ENCODE results near the gene RAB40B.
"Not testable (repeated sequence)": the region's sequence is repeated elsewhere in the genome, so short reads cannot be mapped to it uniquely, and the experiment has no call there.

Gene RAB40B, protein sequence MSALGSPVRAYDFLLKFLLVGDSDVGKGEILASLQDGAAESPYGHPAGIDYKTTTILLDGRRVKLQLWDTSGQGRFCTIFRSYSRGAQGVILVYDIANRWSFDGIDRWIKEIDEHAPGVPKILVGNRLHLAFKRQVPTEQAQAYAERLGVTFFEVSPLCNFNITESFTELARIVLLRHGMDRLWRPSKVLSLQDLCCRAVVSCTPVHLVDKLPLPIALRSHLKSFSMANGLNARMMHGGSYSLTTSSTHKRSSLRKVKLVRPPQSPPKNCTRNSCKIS

DNA sequence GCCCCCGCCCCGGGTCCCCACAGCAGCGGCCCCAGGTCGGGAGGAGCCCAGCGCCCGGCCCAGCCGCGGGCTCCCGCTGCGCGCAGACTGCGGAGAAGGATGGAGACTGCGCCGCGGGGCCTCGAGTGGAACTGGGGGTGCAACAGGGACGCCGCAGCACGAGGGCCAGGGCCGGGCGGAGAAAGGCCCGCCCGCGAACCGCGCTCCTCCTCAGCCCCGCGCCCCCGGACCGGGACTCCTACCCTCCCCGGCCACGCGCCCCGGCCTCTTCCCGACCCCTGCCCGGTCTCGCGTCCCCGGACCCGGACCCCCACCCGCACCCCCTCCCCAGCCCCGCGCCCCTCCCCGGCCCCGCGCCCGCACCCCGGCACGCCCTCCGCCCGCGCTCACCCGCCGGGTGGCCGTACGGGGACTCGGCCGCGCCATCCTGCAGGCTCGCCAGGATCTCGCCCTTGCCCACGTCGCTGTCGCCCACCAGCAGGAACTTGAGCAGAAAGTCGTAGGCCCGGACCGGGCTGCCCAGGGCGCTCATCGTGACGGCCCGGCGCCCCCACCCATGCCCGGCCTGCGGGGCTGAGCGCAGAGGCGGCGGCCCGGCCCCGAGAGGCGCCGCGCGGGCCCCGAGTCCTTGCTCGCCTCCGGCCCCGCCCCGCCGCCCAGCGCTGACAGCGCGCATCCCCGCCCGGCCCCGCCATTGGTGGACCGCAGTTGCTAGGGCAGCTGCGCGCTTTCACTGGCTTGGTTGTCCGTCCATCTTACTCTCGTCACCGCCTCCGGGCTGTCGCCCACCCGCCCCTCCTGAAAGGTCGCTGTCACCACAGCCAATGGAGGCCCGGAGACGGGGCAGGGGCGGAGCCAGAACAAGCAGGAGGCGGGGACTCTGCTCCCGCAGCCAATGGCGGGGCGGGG, at the start of gene RAB40B:
TSS of gene RAB40B (minus strand) at position 634 of the 909 bp plus-strand sequence. CDS start at position 532, 102 bp downstream.
- H3K27ac Mint-ChIP-seq = no peak within 1 kb of the TSS
- peak; percentile 91 to 97 for DNase-seq (ENCODE audit: low spot score in 2 of 2)
- H3K9me3 Mint-ChIP-seq = peaks cover 6% of the 10 kb centered on the region
- peak; percentile 98 for ATAC-seq
- no peaks in the 10 kb centered on the region for H3K36me3 Mint-ChIP-seq
- peaks cover 5% of the 10 kb centered on the region for H3K4me1 Mint-ChIP-seq
- H3K4me3 Mint-ChIP-seq = peak within 1 kb of the TSS; percentile 70

DNA sequence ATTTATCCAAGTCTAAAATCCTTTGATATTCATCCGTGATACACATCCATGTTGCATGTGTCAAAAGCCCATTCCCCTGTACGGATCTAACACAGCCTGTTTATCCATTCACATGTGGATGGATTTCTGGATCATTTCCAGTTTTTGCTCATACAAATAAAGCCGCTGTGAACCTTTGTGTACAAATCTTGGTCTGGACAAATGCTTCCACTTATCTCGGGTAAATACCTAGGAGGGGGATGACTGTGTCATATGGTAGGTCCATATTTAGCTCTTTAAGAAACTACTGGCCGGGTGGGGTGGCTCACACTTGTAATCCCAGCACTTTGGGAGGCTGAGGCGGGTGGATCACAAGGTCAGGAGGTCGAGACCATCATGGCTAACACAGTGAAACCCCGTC, 47.0 kb upstream of the RAB40B start:
- Mint-ChIP-seq H3K27ac (no peak overlapping the region), H3K9me3 (peaks cover 9% of the 10 kb centered on the region), H3K36me3 (no peaks in the 10 kb centered on the region), H3K4me3 (no peak overlapping the region), H3K4me1 (no peaks in the 10 kb centered on the region)
- DNase-seq (ENCODE audit: low spot score in 2 of 2) (no peak), ATAC-seq (no peak)

DNA sequence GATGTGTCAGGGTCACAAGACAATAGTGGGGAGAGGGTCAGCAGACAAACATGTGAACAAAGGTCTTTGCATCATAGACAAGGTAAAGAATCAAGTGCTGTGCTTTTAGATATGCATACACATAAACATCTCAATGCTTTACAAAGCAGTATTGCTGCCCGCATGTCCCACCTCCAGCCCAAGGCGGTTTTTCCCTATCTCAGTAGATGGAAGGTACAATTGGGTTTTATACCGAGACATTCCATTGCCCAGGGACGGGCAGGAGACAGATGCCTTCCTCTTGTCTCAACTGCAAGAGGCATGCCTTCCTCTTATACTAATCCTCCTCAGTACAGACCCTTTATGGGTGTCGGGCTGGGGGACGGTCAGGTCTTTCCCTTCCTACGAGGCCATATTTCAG, 46.2 kb upstream of the RAB40B start:
- not testable (repeated sequence) for H3K4me1 Mint-ChIP-seq; H3K36me3 Mint-ChIP-seq; DNase-seq (ENCODE audit: low spot score in 2 of 2); ATAC-seq; H3K9me3 Mint-ChIP-seq; H3K4me3 Mint-ChIP-seq; H3K27ac Mint-ChIP-seq

DNA sequence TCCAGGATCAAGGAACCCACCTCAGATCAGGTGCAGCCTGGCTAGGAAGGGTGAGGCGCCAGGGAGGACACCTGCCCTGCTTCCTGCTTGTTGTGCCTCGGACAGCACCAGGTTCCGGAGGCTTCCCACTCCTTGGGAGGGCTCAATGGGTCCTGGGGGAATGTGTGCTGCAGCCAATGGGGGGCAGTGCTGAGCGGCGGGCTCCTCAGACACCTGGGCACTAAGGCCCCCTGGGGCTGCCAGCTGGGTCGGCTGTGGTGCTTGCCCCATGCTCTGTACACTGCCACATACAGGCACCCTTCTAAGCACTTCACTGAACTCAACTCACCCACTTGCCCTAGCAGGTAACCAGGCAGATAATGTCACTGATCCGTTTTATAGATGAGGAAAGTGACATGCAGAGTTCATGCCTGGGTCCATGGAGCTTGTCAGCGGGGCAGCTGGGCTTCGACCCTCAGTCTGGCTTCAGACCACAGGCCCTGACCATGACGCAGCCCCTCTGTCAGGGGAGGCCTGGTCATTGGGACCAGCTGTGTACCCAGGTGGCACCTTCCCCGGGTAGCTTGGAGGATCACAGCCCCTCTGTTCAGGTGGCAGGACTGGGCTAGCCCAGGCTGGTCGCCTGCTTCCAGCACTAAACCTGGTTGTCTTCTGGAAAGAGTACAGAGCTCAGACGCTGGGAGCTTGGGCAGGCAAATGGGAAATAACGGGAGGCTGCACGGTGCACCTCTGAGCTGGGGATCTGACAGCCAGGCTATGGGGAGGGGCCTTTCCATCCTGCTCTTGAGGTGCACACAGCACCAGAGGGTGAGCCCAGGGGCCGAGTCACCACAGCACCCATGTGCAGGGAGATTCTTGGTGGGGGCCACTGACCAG, 45.1 kb upstream of the RAB40B start:
- Mint-ChIP-seq H3K36me3 (no peaks in the 10 kb centered on the region), H3K4me1 (no peaks in the 10 kb centered on the region), H3K27ac (no peak overlapping the region), H3K4me3 (no peak overlapping the region), H3K9me3 (peaks cover 9% of the 10 kb centered on the region)
- DNase-seq (ENCODE audit: low spot score in 2 of 2) (no peak), ATAC-seq (peak; percentile 26)

DNA sequence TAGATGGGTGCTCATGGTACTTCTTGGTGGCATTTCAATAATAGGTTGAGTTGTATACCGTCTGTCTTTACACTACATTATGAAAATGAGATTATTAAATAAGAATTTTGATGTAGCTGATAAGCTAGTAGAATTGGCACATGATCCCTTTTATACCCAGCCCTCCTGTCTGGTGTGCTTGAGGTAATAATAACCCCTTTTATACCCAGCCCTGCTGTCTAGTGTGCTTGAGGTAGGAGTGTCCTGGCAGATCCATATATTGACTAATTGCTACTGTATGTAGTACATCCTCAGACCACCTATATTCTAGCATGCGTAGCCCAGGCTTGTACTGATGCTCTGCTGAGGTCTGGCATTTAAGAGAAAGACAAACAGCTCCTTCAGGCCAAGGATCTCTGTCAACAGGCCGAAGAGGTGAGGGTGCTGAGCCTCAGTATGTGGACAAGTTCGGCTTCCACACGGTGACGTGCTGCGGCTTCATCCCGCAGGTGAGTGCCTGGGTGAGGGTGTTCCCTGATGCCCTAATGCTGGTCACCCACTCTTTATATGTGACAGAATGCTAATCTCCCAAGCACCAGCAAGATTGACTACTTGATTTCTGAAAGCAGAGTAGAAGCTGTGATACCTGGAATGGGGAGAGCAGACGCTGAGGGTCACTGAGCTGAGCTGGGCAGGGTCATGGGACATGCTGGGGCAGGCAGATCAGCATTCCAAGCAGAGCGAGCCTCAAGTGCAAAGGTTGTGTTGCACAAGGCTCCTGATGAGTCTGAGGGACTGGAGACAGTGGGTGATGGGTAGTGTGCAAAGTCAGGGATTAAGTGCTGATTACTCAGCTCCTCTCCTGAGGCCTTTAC, 42.6 kb upstream of the RAB40B start:
- no peak for ATAC-seq
- peaks cover 6% of the 10 kb centered on the region for H3K9me3 Mint-ChIP-seq
- DNase-seq (ENCODE audit: low spot score in 2 of 2) = no peak
- H3K4me3 Mint-ChIP-seq = no peak overlapping the region
- no peaks in the 10 kb centered on the region for H3K36me3 Mint-ChIP-seq
- no peaks in the 10 kb centered on the region for H3K4me1 Mint-ChIP-seq
- no peak overlapping the region for H3K27ac Mint-ChIP-seq

DNA sequence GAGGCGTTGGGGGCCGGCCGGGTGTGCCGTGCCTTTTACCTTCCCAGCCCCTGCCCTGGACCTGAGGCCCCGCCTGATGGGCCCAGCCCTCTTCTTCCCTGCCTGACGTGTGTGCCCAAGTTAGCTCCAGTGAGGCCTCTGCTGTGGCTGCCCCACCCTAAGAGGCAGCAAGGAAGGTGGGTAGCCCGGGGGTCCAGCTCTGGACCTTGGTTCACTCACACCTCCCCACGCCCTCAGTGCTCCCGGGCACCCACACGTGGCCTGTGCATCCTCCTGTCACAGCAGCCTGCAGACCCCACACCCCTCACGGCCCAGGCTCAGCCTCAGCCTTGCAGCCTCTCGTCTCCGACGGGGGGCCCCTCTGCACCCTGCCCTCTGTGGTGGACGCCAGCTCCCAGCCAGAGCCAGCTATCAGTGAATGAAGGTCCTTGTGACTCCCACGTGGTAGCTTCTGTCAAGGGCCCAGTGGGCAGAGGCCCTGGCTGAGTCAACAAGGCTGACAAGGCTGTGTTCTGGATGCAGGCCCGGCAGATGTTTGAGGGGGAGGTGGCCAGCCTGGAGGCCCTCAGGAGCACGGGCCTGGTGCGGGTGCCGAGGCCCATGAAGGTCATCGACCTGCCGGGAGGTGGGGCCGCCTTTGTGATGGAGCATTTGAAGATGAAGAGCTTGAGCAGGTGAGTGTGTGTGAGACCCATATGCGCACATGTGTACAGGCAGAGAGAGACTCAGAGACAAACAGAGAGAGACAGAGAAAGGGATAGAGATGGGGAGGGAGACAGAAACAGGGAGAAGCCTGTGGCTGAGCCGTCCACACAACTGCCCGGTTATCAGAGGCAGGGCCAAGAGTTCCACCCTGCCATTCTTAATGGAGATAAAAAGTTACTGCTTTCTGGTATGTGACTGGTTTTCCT, 39.7 kb upstream of the RAB40B start:
- Mint-ChIP-seq H3K9me3 (peaks cover 10% of the 10 kb centered on the region), H3K36me3 (peaks cover under 1% of the 10 kb centered on the region), H3K27ac (no peak overlapping the region), H3K4me3 (no peak overlapping the region), H3K4me1 (no peaks in the 10 kb centered on the region)
- ATAC-seq (no peak), DNase-seq (ENCODE audit: low spot score in 2 of 2) (no peak)

DNA sequence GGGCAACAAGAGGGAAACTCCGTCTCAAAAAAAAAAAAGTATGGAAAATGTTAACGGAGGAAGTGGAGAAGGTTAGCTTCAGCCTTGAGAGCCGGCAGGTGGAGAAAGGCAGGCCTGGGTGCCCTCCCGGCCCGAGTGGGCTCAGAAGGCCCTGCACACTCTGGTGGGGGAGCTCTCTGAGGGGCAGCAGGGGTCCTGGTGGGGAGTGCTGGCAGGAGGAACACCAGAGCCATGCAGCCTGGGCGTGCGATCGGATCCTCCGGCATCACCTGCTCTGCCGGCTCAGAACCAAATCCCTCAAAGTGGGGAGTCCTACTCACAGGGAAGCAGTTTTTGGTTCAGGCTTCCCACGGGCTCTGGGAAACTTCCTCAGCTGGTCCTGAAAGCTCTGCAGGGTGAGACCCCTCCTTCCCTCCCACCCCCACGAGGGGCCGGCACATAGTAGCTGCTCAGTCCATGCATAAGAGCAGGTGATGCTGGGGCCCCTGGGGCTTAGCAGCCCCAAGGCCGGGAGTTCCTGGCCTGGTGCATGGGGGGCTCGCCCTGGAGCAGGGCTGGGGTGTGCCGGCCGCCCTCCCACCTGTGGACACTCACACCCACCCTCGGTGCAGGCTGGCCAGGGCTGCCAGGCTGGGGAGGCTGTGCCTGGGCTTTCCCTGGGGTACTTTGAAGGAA, 38.1 kb upstream of the RAB40B start:
- H3K4me1 Mint-ChIP-seq = no peaks in the 10 kb centered on the region
- H3K27ac Mint-ChIP-seq = no peak overlapping the region
- peaks cover 15% of the 10 kb centered on the region for H3K36me3 Mint-ChIP-seq
- DNase-seq (ENCODE audit: low spot score in 2 of 2) (no peak), ATAC-seq (no peak)
- peak overlapping the region; percentile 49 for H3K4me3 Mint-ChIP-seq
- H3K9me3 Mint-ChIP-seq = peaks cover 13% of the 10 kb centered on the region

DNA sequence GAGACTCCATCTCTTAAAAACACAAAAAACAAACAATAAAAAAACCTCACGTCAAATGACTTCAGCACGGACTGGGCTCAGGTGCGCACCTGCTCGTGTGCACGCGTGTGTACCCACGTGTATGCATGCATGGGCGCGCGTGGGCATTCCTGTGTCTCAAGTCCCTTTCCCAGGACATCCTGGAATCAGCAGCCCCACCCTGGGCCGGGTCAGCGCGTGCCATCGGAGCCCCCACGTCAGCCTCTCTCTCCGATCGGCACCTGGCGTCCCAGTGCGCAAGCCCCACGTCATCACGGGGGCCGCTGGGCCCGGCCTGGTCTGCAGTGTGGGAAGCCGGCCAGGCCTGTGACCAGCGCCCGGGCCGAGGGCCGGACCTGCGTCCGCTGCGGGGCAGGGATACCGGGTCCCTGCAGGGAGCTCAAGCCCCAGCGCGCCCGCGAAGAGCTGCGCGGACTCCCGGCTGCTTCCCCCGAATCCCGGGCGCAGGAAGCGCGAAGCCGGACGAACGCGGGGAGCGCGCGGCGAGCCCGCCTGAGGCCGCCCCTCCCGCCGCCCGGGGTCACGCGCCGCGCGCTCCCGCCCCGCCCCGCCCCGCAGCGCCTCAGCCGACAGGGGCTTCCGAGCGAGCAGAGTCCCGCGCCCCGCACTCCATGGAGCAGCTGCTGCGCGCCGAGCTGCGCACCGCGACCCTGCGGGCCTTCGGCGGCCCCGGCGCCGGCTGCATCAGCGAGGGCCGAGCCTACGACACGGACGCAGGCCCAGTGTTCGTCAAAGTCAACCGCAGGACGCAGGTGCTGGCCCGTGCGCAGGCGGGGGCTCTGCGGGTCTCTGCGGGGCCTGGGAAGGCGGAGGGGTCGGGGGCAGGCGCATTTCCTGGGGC, 36.7 kb upstream of the RAB40B start, which contains the start of gene FN3K:
TSS of gene FN3K (plus strand) at position 629 of the 880 bp plus-strand sequence. CDS start at position 651, 22 bp downstream.
- Mint-ChIP-seq H3K4me1 (no peaks in the 10 kb centered on the region), H3K27ac (no peak within 1 kb of the TSS), H3K9me3 (peaks cover 7% of the 10 kb centered on the region), H3K36me3 (peaks cover 21% of the 10 kb centered on the region), H3K4me3 (peak within 1 kb of the TSS; percentile 49)
- ATAC-seq = peak; percentile 55
- no peak for DNase-seq (ENCODE audit: low spot score in 2 of 2)

DNA sequence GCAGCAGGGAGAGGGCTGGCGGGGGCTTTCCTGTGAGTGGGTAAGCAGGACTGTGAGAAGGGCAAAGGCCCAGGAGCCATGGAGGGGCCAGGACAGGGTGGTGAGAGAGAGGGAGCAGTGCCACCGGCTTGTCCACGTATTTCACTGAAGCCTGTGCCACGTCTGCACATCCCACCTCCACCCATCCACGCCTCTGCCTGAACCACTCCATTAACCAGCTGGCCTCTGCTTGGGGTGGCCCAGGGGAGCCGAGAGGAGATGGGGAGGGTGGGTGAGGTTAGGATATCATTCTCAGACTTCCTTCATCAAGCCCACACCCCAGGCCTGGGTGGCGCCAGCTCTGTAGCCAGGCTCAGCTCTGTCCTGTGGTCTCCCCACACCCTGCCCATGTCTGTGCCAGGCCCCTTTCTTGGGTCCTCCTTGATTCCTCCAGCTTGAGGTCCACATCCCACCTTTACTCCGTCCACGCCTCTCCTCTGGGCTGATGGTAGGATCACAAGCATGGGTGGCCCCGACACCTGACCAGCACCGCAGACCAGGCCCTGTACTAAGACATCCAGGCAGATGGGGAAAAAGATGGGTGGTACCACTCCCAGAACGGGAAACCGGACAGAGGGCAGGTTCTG, 33.7 kb upstream of the RAB40B start:
- H3K9me3 Mint-ChIP-seq = peaks cover 7% of the 10 kb centered on the region
- no peaks in the 10 kb centered on the region for H3K4me1 Mint-ChIP-seq
- H3K4me3 Mint-ChIP-seq = no peak overlapping the region
- no peak for ATAC-seq
- DNase-seq (ENCODE audit: low spot score in 2 of 2) = no peak
- H3K36me3 Mint-ChIP-seq = peaks cover 40% of the 10 kb centered on the region
- H3K27ac Mint-ChIP-seq = no peak overlapping the region

DNA sequence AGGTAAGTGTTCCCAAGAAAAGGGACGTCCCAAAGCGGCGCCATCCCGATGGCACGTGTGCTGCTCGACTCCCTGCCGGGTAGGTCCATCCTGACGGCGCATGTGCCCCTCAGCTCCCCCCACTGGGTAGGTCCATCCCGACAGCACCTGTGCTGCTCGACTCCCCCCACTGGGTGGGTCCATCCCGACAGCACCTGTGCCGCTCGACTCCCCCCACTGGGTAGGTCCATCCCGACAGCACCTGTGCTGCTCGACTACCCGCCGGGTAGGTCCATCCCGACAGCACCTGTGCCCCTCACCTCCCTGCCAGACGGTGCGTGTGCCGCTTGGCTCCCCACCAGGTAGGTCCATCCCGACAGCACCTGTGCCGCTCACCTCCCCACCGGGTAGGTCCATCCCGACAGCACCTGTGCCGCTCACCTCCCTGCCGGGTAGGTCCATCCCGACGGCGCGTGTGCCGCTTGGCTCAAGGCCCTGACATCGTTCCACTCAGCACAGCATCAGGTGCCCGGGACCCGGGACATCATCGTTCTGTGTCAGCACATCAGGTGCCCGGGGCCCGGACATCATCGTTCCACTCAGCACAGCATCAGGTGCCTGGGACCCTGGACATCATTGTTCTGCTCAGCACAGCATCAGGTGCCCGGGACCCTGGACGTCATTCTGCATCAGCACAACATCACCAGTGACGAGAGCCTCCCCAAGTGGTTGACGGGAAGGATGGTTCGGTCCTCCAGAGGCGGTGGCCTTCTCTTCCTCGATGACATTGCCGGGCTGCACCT, 31.2 kb upstream of the RAB40B start:
- H3K4me1 Mint-ChIP-seq = no peaks in the 10 kb centered on the region
- H3K4me3 Mint-ChIP-seq = no peak overlapping the region
- DNase-seq (ENCODE audit: low spot score in 2 of 2) = no peak
- ATAC-seq = no peak
- H3K9me3 Mint-ChIP-seq = peaks cover 7% of the 10 kb centered on the region
- H3K27ac Mint-ChIP-seq = no peak overlapping the region
- peaks cover 65% of the 10 kb centered on the region for H3K36me3 Mint-ChIP-seq

DNA sequence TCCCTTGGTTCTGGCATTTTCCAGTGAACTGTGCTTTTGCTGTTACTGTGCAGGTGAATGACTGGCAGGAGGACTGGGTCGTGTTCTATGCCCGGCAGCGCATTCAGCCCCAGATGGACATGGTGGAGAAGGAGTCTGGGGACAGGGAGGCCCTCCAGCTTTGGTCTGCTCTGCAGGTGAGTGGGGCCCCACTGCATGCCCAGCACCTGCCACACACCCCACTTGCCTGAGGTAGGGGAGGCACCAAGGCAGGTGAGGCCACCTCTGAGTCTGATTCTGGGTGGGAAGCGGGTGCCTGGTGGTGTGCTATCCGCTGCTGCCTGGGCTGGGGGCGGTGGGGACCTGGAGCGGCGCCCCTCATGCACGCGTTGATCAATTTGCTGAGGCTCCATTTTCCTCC, 27.9 kb upstream of the RAB40B start:
- no peaks in the 10 kb centered on the region for H3K9me3 Mint-ChIP-seq
- no peak overlapping the region for H3K27ac Mint-ChIP-seq
- no peak for ATAC-seq
- DNase-seq (ENCODE audit: low spot score in 2 of 2) = no peak
- H3K4me3 Mint-ChIP-seq = no peak overlapping the region
- peaks cover 74% of the 10 kb centered on the region for H3K36me3 Mint-ChIP-seq
- H3K4me1 Mint-ChIP-seq = peaks cover 5% of the 10 kb centered on the region

Measured in stimulated activated effector memory CD8-positive, alpha-beta T cell treated with anti-CD3 and anti-CD28 coated beads, Interleukin-12 subunit alpha, Interleukin-12 subunit beta, amount 100 ng/mL, for 72 hours (primary cell).